GM12878 (cell line): ENCODE results near the gene GCM1. TPM values are rescaled to one million over a fixed set of nuclear protein-coding genes. Genes with fewer than 3 reads are reported as not detected.

Experiments used
- BHLHE40 ChIP-seq, 2 experiments: fragments of 450-650 bp in 1 of 2; IDR thresholded peaks; 2 replicates each; pipeline ENCODE4 v1.6.1; 2011 to 2017; ENCODE audit warnings: low read depth in 2 of 2, borderline replicate concordance in 1 of 2, improper control_type of control experiment in 1 of 2, low read length in 1 of 2, mild to moderate bottlenecking in 1 of 2
- CBX3 ChIP-seq: fragments of 200-600 bp; sonication (generic); IDR thresholded peaks from 2 replicates; pipeline ENCODE4 v1.6.1; 2016; ENCODE audit warnings: low read depth, borderline replicate concordance
- CHD2 ChIP-seq: IDR thresholded peaks from 2 replicates; pipeline ENCODE4 v1.6.1; 2011; ENCODE audit warnings: low read depth, low read length, improper control_type of control experiment, borderline replicate concordance
- CREB1 ChIP-seq: IDR thresholded peaks from 2 replicates; pipeline ENCODE4 v1.6.1; 2012; ENCODE audit warnings: low read depth, mild to moderate bottlenecking, inconsistent platforms
- CUX1 ChIP-seq: IDR thresholded peaks from 2 replicates; pipeline ENCODE4 v1.6.1; 2012; ENCODE audit warnings: improper control_type of control experiment, low read depth, low read length; ENCODE audit not compliant: insufficient replicate concordance
- EGR1 ChIP-seq, 2 experiments: IDR thresholded peaks; 1 replicate in 1 of 2; 2 replicates in 1 of 2; pipeline ENCODE4 v1.6.1; 2011 to 2012; ENCODE audit warnings: low read depth in 2 of 2, low read length in 2 of 2, borderline replicate concordance in 1 of 2, mild to moderate bottlenecking in 1 of 2, moderate library complexity in 1 of 2
- FOS ChIP-seq: IDR thresholded peaks from 3 replicates; pipeline ENCODE4 v1.6.1; 2011; ENCODE audit warnings: borderline replicate concordance; ENCODE audit not compliant: insufficient read length; ENCODE audit errors: extremely low read depth
- IKZF2 ChIP-seq, 2 experiments: fragments of 450-650 bp; IDR thresholded peaks; 2 replicates each; pipeline ENCODE4 v1.6.1; 2017; ENCODE audit warnings: mild to moderate bottlenecking in 2 of 2, moderate library complexity in 2 of 2
- MEF2B ChIP-seq: fragments of 450-650 bp; IDR thresholded peaks from 2 replicates; pipeline ENCODE4 v1.6.1; 2018; ENCODE audit warnings: mild to moderate bottlenecking, moderate library complexity; ENCODE audit not compliant: partially characterized antibody, poor library complexity, severe bottlenecking
- NFXL1 ChIP-seq: fragments of 450-650 bp; IDR thresholded peaks from 2 replicates; pipeline ENCODE4 v1.6.1; 2017; ENCODE audit warnings: antibody characterized with exemption, mild to moderate bottlenecking, borderline replicate concordance
- NR2C1 ChIP-seq: fragments of 450-650 bp; IDR thresholded peaks from 2 replicates; pipeline ENCODE4 v1.6.1; 2017; ENCODE audit warnings: antibody characterized with exemption, mild to moderate bottlenecking, moderate library complexity
- PAX5 ChIP-seq: IDR thresholded peaks from 2 replicates; pipeline ENCODE4 v1.6.1; 2011; ENCODE audit warnings: low read depth, low read length, borderline replicate concordance
- SP1 ChIP-seq: IDR thresholded peaks from one replicate; pipeline ENCODE4 v1.6.1; 2011; ENCODE audit warnings: low read depth, low read length
- ZBED1 ChIP-seq: IDR thresholded peaks from 2 replicates; pipeline ENCODE4 v1.6.1; 2016; ENCODE audit warnings: borderline replicate concordance
- ZNF207 ChIP-seq: fragments of 450-650 bp; IDR thresholded peaks from 2 replicates; pipeline ENCODE4 v1.6.1; 2014; ENCODE audit warnings: antibody characterized with exemption, mild to moderate bottlenecking, borderline replicate concordance
- polyA plus RNA-seq, 11 experiments: library from polyadenylated mRNA; depleted of rRNA in 4 of 11; unstranded in 6 of 11; stranded (reverse) in 5 of 11; fragments of >200 nt; fragmentation: Nextera tagmentation in 4 of 11; fragmentation: Illumina TruSeq in 1 of 11; extraction: Ambion mirVana in 4 of 11; extraction: Trizol in 1 of 11; gene quantifications; 1 replicate in 1 of 11; 2 replicates in 10 of 11; pipeline versions ENCODE4 v1.2.1 to v1.2.3, GENCODE V29; 2011 to 2016; ENCODE audit warnings: inconsistent platforms in 2 of 11, missing spikeins in 2 of 11, low read depth in 1 of 11
- total RNA-seq, 4 experiments: library from RNA; depleted of rRNA in 3 of 4; stranded (reverse); fragments of >200 nt in 3 of 4; fragmentation: Illumina TruSeq in 1 of 4; extraction: Trizol in 1 of 4; gene quantifications; 2 replicates each; pipeline versions ENCODE4 v1.2.1 to v1.2.3, GENCODE V29; 2013 to 2021
- TF ChIP-seq, protein P1 (sequence below): fragments of 150-350 bp; IDR thresholded peaks from 2 replicates; pipeline ENCODE4 v1.6.1; 2014; ENCODE audit warnings: mild to moderate bottlenecking, low read depth, low read length
- TF ChIP-seq, protein P2 (sequence below): fragments of 450-650 bp; IDR thresholded peaks from 2 replicates; pipeline ENCODE4 v1.6.1; 2017; ENCODE audit warnings: antibody characterized with exemption, mild to moderate bottlenecking, moderate library complexity
- TF ChIP-seq, protein P3 (sequence below): IDR thresholded peaks from 2 replicates; pipeline ENCODE4 v1.6.1; 2011; ENCODE audit warnings: low read depth, low read length, improper control_type of control experiment, borderline replicate concordance

GCM1 gene
- total and polyA plus RNA-seq, 10 of the 15 experiments (the other 5 are each of a cell fraction or from before 2014, with no cell fraction given), result 0.04 to 0.08 (median 0.05) TPM; not detected in 5

GRCh38 chr6:53171605-53172467, 23.2 kb upstream of the GCM1 start (continued):
- TF ChIP-seq CUX1 (no peak), CBX3 (no peak), NFXL1 (no peak), MEF2B (no peak), BHLHE40 (IDR thresholded peaks at IDR 0.05; ENCODE audit: borderline replicate concordance in 1 of 2, low read depth in 2 of 2, low read length in 1 of 2) (peak in 1 of 2 experiments; percentile 48; a peak in 2 of 4 replicates), ZNF207 (peak; percentile 94), PAX5 (no peak; the same call in 1 of the 2 replicates), CREB1 (0 out of 2 replicates have a peak, but pooled peaks have one; percentile 9), FOS (no peak), EGR1 (IDR thresholded peaks at IDR 0.05; ENCODE audit: borderline replicate concordance in 1 of 2, low read depth in 2 of 2, low read length in 2 of 2) (no peak), NR2C1 (no peak), SP1 (peak; percentile 59), CHD2 (no peak), IKZF2 (IDR thresholded peaks at IDR 0.05) (no peak; a peak in 1 of 4 replicates), ZBED1 (no peak)
- TF ChIP-seq, protein P1, sequence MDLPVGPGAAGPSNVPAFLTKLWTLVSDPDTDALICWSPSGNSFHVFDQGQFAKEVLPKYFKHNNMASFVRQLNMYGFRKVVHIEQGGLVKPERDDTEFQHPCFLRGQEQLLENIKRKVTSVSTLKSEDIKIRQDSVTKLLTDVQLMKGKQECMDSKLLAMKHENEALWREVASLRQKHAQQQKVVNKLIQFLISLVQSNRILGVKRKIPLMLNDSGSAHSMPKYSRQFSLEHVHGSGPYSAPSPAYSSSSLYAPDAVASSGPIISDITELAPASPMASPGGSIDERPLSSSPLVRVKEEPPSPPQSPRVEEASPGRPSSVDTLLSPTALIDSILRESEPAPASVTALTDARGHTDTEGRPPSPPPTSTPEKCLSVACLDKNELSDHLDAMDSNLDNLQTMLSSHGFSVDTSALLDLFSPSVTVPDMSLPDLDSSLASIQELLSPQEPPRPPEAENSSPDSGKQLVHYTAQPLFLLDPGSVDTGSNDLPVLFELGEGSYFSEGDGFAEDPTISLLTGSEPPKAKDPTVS, result no peak
- TF ChIP-seq, protein P2, sequence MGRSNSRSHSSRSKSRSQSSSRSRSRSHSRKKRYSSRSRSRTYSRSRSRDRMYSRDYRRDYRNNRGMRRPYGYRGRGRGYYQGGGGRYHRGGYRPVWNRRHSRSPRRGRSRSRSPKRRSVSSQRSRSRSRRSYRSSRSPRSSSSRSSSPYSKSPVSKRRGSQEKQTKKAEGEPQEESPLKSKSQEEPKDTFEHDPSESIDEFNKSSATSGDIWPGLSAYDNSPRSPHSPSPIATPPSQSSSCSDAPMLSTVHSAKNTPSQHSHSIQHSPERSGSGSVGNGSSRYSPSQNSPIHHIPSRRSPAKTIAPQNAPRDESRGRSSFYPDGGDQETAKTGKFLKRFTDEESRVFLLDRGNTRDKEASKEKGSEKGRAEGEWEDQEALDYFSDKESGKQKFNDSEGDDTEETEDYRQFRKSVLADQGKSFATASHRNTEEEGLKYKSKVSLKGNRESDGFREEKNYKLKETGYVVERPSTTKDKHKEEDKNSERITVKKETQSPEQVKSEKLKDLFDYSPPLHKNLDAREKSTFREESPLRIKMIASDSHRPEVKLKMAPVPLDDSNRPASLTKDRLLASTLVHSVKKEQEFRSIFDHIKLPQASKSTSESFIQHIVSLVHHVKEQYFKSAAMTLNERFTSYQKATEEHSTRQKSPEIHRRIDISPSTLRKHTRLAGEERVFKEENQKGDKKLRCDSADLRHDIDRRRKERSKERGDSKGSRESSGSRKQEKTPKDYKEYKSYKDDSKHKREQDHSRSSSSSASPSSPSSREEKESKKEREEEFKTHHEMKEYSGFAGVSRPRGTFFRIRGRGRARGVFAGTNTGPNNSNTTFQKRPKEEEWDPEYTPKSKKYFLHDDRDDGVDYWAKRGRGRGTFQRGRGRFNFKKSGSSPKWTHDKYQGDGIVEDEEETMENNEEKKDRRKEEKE, result 0 out of 2 replicates have a peak, but pooled peaks have one; percentile 19
- TF ChIP-seq, protein P3, sequence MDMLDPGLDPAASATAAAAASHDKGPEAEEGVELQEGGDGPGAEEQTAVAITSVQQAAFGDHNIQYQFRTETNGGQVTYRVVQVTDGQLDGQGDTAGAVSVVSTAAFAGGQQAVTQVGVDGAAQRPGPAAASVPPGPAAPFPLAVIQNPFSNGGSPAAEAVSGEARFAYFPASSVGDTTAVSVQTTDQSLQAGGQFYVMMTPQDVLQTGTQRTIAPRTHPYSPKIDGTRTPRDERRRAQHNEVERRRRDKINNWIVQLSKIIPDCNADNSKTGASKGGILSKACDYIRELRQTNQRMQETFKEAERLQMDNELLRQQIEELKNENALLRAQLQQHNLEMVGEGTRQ, result no peak
